Heart left ventricle (tissue), 16 donors: ENCODE data around the gene SPSB3. TPM values are rescaled to one million over a fixed set of nuclear protein-coding genes. Genes with fewer than 3 reads are reported as not detected.
"Not testable (repeated sequence)": the region's sequence is repeated elsewhere in the genome, so short reads cannot be mapped to it uniquely, and the experiment has no call there.

Source experiments
- ATAC-seq, 4 donors: fragments of 200-7000 bp; cut with Tn5 transposase; one replicate each; pipeline ENCODE4 v1.9.1; 2020 to 2022; ENCODE audit warnings: moderate library complexity in 4 of 4, mild to moderate bottlenecking in 3 of 4, moderate number of reproducible peaks in 1 of 4
- DNase-seq, 5 donors: peaks; one replicate each; pipeline ENCODE4 v3.0.0-alpha.2; 2020
- H3K27ac ChIP-seq, 12 donors: fragments of 200-600 bp; sonication (generic) in 4 of 12; one replicate each; pipeline versions ENCODE4 v1.5.0 to v1.8.0; 2016 to 2022; ENCODE audit warnings: mild to moderate bottlenecking in 2 of 12
- H3K27me3 ChIP-seq, 9 donors: fragments of 200-600 bp; sonication (generic) in 2 of 9; one replicate each; pipeline versions ENCODE4 v1.5.1 to v1.8.0; 2016 to 2022; ENCODE audit warnings: mild to moderate bottlenecking in 3 of 9
- H3K36me3 ChIP-seq, 9 donors: fragments of 200-600 bp; sonication (generic) in 2 of 9; one replicate each; pipeline versions ENCODE4 v1.5.0 to v1.8.0; 2018 to 2022; ENCODE audit warnings: mild to moderate bottlenecking in 2 of 9
- H3K4me1 ChIP-seq, 12 donors: fragments of 200-600 bp; sonication (generic) in 4 of 12; one replicate each; pipeline versions ENCODE4 v1.5.0 to v1.8.0; 2016 to 2022; ENCODE audit warnings: mild to moderate bottlenecking in 3 of 12
- H3K4me3 ChIP-seq, 12 donors: fragments of 200-600 bp; sonication (generic) in 4 of 12; one replicate each; pipeline versions ENCODE4 v1.5.0 to v1.8.0; 2017 to 2022; ENCODE audit warnings: mild to moderate bottlenecking in 9 of 12, moderate library complexity in 4 of 12
- H3K9me3 ChIP-seq, 12 donors: fragments of 200-600 bp; sonication (generic) in 4 of 12; one replicate each; pipeline versions ENCODE4 v1.5.0 to v1.8.0; 2016 to 2022; ENCODE audit warnings: mild to moderate bottlenecking in 1 of 12
- POLR2A ChIP-seq, 2 donors: fragments of 450-650 bp; IDR thresholded peaks; one replicate each; pipeline ENCODE4 v1.6.1; 2017; ENCODE audit warnings: antibody characterized with exemption in 2 of 2, mild to moderate bottlenecking in 2 of 2, moderate library complexity in 2 of 2
- WGBS, 4 donors: extraction: QIAGEN DNeasy Blood & Tissue Kit in 2 of 4; methylation state at CpG; one replicate each; pipeline versions ENCODE4 v1.1.5 to v1.1.7; 2013 to 2018; 5-methylcytosine and 5-hydroxymethylcytosine counted together
- intact Hi-C, 10 donors: fragments of 100-400 bp; cut with DNase I; formaldehyde crosslinking; loops; one replicate each; pipeline versions ENCODE4 v1.11.1 to v1.14.2; 2022
- polyA plus RNA-seq, 2 donors: library from polyadenylated mRNA; stranded (reverse); fragments of 200-250 nt; gene quantifications; one replicate each; pipeline ENCODE4 v1.2.3, GENCODE V29; 2013
- total RNA-seq, 9 donors: library from RNA; depleted of rRNA in 2 of 9; stranded (reverse); fragments of >200 nt in 2 of 9; fragmentation: NEBNext Ultra II Directional in 3 of 9; extraction: Animal tissue kit (Norgen Biotek cat#: 25700) in 3 of 9; gene quantifications; one replicate each; pipeline versions ENCODE4 v1.1.0 to v1.2.4, GENCODE V29; 2016 to 2023
- TF ChIP-seq, protein P1 (sequence below), 12 donors: fragments of 200-600 bp; sonication (generic) in 4 of 12; IDR thresholded peaks; one replicate each; pipeline versions ENCODE4 v1.5.0 to v1.8.0; 2018 to 2022; ENCODE audit warnings: antibody characterized with exemption in 12 of 12, mild to moderate bottlenecking in 5 of 12
- donor health status: ischemic (EF 13 %, LVEDD 7.1; RV severe dilation, severe dysfunction).
- donor health status: healthy with polysubstance abuse.
- donor health status: DM: no; HTN: yes; CAD: no.
- donor health status: DM: no; HTN: no; CAD: no.
- donor health status: ischemic (EF 25% LVEDD 6.9; RV normal size, moderate dysfunction).
- donor health status: ischemic (EF 25% LVEDD 5.7; RV mildly dilated, moderate dysfunction).
- donor health status: healthy.
- donor health status: DM: yes; HTN: yes; CAD: no.
- donor health status: ischemic (EF 35%, LVEDD 5.7; RV mildly dilated, moderate dysfunction).
- donor health status: nonischemic (EF 11% LVEDD 7.7; RV severe dilation, severe dysfunction).
- donor health status: DM: yes; HTN: yes; CAD: no.
- donor health status: PGD.
- donor health status: ischemic (EF 29% LVEDD 5.4; RV normal size, mild dysfunction).
- donor health status: nonischemic (EF 23%, LVEDD 6.1; RV moderate dilation, normal function).

SPSB3 gene
- total and polyA plus RNA-seq, 11 donors = 25.8 to 100 (median 32.4) TPM

DNA sequence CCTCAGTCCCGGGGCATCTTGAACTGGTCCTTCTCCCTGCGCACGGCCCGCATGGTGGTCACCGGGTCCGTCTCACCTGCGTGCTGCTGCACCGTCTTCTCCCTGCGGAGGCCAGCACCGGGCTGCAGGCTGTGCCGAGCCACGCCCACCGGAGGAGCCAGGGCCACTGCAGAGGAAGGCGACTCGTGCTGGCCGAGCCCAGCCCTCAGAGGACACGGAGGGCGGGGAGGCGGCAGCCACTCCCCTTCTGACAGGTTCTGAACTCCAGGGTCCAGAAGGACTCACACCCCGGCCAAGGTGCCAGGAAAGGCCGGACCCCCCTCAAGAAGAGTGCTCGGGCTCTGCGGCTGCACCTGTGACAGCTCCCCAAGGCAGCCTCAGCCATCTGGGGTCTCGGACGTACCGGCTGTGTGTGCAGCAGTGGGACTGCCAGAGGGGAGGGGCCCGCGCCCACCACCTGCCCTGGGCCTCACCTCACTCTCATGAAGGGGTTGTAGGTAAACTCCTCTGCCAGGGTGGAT lies 27.0 kb upstream of the SPSB3 start:
- H3K27ac ChIP-seq = no peak overlapping the region
- intact Hi-C loops = no loop called here
- DNase-seq = no peak
- H3K9me3 ChIP-seq = peaks cover 0 to 6% (median 0%) of the 10 kb centered on the region in 12 donors
- TF ChIP-seq, protein P1, sequence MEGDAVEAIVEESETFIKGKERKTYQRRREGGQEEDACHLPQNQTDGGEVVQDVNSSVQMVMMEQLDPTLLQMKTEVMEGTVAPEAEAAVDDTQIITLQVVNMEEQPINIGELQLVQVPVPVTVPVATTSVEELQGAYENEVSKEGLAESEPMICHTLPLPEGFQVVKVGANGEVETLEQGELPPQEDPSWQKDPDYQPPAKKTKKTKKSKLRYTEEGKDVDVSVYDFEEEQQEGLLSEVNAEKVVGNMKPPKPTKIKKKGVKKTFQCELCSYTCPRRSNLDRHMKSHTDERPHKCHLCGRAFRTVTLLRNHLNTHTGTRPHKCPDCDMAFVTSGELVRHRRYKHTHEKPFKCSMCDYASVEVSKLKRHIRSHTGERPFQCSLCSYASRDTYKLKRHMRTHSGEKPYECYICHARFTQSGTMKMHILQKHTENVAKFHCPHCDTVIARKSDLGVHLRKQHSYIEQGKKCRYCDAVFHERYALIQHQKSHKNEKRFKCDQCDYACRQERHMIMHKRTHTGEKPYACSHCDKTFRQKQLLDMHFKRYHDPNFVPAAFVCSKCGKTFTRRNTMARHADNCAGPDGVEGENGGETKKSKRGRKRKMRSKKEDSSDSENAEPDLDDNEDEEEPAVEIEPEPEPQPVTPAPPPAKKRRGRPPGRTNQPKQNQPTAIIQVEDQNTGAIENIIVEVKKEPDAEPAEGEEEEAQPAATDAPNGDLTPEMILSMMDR (IDR thresholded peaks at IDR 0.05) = no peak
- no peak for TF ChIP-seq POLR2A (IDR thresholded peaks at IDR 0.05)
- H3K4me1 ChIP-seq = peaks cover 0 to 6% (median 0%) of the 10 kb centered on the region in 12 donors
- 67 to 84% (median 76%) methylated on average over 9 to 28 of the region's 28 CpGs for WGBS, 4 donors
- no peak overlapping the region for H3K4me3 ChIP-seq
- H3K27me3 ChIP-seq = no peaks in the 10 kb centered on the region
- H3K36me3 ChIP-seq = peaks cover 0 to 72% (median 43%) of the 10 kb centered on the region in 9 donors
- ATAC-seq = peak in 2 of 4 donors; percentile 7 to 14

DNA sequence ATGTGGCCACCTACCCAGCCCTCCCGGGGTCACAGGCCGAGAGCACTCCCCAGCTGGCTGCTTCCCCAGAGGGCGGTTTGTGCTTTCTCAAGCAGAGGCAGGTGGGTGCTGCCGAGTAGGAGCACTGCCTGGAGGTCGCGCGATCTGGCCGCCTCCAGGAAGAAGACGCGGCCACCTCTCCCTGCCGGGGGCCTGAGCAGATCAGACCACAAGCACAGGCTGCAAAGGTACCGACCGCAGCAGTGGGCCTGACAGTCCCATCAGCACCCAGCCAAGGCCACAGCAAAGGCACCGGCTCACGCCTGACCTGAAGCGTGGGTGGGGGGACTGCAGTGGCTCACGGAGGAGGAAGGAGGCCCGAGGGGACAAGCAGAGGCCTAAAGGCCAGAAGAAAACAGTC lies 26.3 kb upstream of the SPSB3 start:
- no peak for DNase-seq
- no peak overlapping the region for H3K27ac ChIP-seq
- peaks cover 0 to 65% (median 36%) of the 10 kb centered on the region in 9 donors for H3K36me3 ChIP-seq
- peaks cover 0 to 6% (median 0%) of the 10 kb centered on the region in 12 donors for H3K9me3 ChIP-seq
- H3K27me3 ChIP-seq = no peaks in the 10 kb centered on the region
- no peak overlapping the region for H3K4me3 ChIP-seq
- no peak for ATAC-seq
- WGBS, 4 donors = 80 to 93% (median 85%) methylated on average over 9 to 18 of the region's 18 CpGs
- intact Hi-C loops = no loop called here
- no peak for TF ChIP-seq POLR2A (IDR thresholded peaks at IDR 0.05)
- TF ChIP-seq, protein P1 (IDR thresholded peaks at IDR 0.05) = no peak
- peaks cover 0 to 6% (median 0%) of the 10 kb centered on the region in 12 donors for H3K4me1 ChIP-seq

DNA sequence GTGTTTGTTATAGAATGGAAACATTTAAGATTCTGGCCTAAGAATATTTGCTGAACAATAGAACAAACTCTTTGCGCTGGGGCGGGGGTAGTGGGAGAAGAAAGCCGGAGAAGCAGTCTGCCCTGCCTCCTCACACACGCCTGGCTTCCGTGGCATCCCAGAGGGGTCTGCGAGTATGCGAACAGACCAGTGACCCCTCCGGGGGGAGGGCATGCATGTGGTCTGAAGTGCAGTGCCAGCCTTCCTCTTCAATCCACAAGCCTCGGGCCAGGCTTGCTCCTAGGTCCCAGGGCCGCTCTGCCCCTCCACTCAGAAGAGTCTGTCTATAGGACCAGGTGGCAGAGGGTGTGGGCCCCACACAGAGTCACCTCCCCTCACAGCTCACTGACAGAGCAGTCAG lies 25.3 kb upstream of the SPSB3 start:
- ATAC-seq (no peak), DNase-seq (no peak)
- 82 to 92% (median 89%) methylated on average over 9 to 10 of the region's 10 CpGs for WGBS, 4 donors
- Histone ChIP-seq H3K9me3 (peaks cover 0 to 6% (median 0%) of the 10 kb centered on the region in 12 donors), H3K27me3 (no peaks in the 10 kb centered on the region), H3K4me1 (peaks cover 0 to under 1% (median 0%) of the 10 kb centered on the region in 12 donors), H3K36me3 (peaks cover 0 to 59% (median 34%) of the 10 kb centered on the region in 9 donors), H3K4me3 (no peak overlapping the region), H3K27ac (no peak overlapping the region)
- TF ChIP-seq, protein P1 (IDR thresholded peaks at IDR 0.05) = no peak
- intact Hi-C loops = no loop called here

DNA sequence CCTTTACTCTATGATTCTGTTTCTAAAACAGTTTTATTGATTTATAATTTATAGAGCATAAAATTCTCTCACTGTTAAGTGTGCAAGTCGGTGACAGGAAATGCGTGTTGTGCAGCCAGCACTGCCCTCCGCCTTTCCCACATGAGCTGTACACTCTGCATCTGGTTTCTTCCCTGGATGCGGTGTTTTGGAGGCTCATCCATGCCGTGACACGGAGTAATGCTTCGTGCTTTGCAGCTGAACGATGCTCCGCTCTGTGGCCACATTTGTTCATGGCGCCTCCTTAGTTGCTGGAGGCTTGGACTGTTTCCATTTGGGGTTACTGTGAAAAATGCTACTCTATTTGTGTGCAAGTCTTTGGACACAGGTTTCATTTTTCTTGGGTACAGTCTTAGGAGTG lies 18.3 kb upstream of the SPSB3 start:
- DNase-seq (no peak), ATAC-seq (no peak)
- 69 to 85% (median 84%) methylated on average over 10 of the region's 10 CpGs for WGBS, 4 donors
- Histone ChIP-seq H3K36me3 (peaks cover 0 to 7% (median 2%) of the 10 kb centered on the region in 9 donors), H3K9me3 (peaks cover 0 to 7% (median 0%) of the 10 kb centered on the region in 12 donors), H3K4me3 (no peak overlapping the region), H3K27me3 (no peaks in the 10 kb centered on the region), H3K27ac (no peak overlapping the region), H3K4me1 (no peaks in the 10 kb centered on the region)
- TF ChIP-seq POLR2A (IDR thresholded peaks at IDR 0.05) = no peak
- TF ChIP-seq, protein P1 (IDR thresholded peaks at IDR 0.05) = no peak
- intact Hi-C loops = no loop called here

DNA sequence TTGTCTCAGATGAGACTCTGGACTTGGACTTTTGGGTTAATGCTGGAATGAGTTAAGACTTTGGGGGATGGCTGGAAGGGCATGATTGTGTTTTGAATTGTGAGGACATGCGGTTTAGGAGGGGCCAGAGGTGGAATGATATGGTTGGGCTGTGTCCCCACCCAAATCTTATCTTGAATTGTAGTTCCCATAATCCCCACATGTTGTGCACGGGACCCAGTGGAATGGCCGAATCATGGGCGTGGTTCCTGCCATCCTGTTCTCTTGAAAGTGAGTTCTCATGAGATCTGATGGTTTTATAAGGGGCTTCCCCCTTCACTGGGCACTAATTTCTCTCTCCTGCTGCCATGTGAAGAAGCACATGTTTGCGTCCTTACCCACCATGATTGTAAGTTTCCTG lies 16.9 kb upstream of the SPSB3 start:
- WGBS, 4 donors = 70 to 88% (median 83%) methylated on average over 4 to 5 of the region's 5 CpGs
- H3K4me1 ChIP-seq, DNase-seq, H3K27me3 ChIP-seq, intact Hi-C loops, H3K4me3 ChIP-seq, ATAC-seq, H3K9me3 ChIP-seq, H3K27ac ChIP-seq, H3K36me3 ChIP-seq: not testable (repeated sequence)
